Activated naive CD4-positive, alpha-beta T cell treated with anti-CD3 and anti-CD28 coated beads, Interleukin-2, amount 50 U/mL, for 72 hours (primary cell): ENCODE results near the gene RPS19. TPM values are rescaled to one million over a fixed set of nuclear protein-coding genes. Genes with fewer than 3 reads are reported as not detected.
A peak's percentile ranks its signal among the peaks of the same experiment; 100 is the strongest.

ENCODE experiments used
- ATAC-seq, 2 donors: fragments of 150-1000 bp; cut with Tn5 transposase; 2 replicates each; pipeline ENCODE4 v1.10.0; 2021; ENCODE audit warnings: mild to moderate bottlenecking in 2 of 2, moderate library complexity in 2 of 2
- DNase-seq, 2 donors: peaks; one replicate each; pipeline ENCODE4 v3.0.0; 2021 to 2022; ENCODE audit warnings: low spot score in 2 of 2
- H3K27ac Mint-ChIP-seq, 2 donors: one replicate each; pipeline ENCODE4 v1.8.0; 2022; ENCODE audit warnings: mild to moderate bottlenecking in 2 of 2, mixed read lengths in 2 of 2
- H3K36me3 Mint-ChIP-seq, 2 donors: one replicate each; pipeline ENCODE4 v1.8.0; 2022; ENCODE audit warnings: mixed read lengths in 2 of 2
- H3K9me3 Mint-ChIP-seq, 2 donors: one replicate each; pipeline ENCODE4 v1.8.0; 2022; ENCODE audit warnings: mixed read lengths in 2 of 2
- total RNA-seq, 2 donors: library from RNA; stranded (reverse); gene quantifications; one replicate each; pipeline ENCODE4 v1.2.3, GENCODE V29; 2022

RPS19 gene
- total RNA-seq, 2 donors from 2014 or later: 3,521 to 4,779 TPM

GRCh38 chr19:41849067-41849466 is 11.0 kb upstream of the RPS19 start:
- Mint-ChIP-seq H3K27ac (no peak overlapping the region), H3K36me3 (no peaks in the 10 kb centered on the region), H3K9me3 (peaks cover 0 to 3% of the 10 kb centered on the region in 2 donors)
- ATAC-seq (peak in 1 of 2 donors; percentile 29), DNase-seq (no peak)

- Mint-ChIP-seq H3K9me3 (no peaks in the 10 kb centered on the region), H3K27ac (no peak overlapping the region)
Observed at GRCh38 chr19:41850381-41850780, 9.7 kb upstream of the RPS19 start.

DNA sequence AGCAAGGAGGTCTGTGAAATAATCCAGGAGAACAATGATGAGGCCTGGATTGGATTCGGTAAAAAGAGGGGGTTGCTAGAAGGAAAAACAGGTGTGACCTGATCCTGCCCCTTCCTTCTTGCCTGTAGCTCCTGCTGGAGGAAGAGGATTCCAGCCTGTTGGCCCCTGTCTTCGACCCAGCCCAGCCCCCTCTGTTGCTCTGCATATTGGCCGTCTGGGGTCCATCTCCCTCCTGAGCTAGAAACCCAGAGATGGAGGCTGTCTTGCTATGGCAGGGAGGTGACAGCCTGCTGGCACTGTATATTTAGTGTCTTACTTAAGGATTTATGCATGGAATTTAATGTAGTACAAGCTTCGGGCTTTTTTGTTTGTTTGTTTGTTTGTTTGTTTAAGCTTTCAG is 8.6 kb upstream of the RPS19 start:
- ATAC-seq (no peak), DNase-seq (no peak)
- no peak overlapping the region for H3K27ac Mint-ChIP-seq
- no peaks in the 10 kb centered on the region for H3K36me3 Mint-ChIP-seq
- H3K9me3 Mint-ChIP-seq: no peaks in the 10 kb centered on the region

More at GRCh38 chr19:41850381-41850780, 9.7 kb upstream of the RPS19 start:
- DNase-seq (no peak), ATAC-seq (no peak)
- no peaks in the 10 kb centered on the region for H3K36me3 Mint-ChIP-seq

DNA sequence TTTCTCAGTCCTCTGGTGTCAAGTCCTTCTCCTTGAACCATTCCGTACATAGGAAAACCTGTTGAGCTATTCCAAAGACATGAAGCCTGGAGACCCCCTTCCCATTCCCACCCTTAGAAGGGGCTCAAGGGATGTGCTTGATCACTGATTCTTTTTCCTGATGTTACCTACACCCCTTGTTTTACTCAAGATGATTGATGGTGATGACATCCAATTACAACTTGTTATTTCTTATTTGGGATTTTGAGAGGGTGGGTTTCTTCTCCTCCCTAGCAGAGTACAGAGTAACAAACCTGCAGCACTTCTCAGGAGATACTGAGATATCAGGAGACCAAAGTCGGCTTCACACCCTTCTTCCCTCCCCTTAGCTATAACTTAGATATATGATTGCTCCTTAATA is 6.7 kb upstream of the RPS19 start:
- Mint-ChIP-seq H3K27ac (no peak overlapping the region), H3K36me3 (no peaks in the 10 kb centered on the region), H3K9me3 (no peaks in the 10 kb centered on the region)
- ATAC-seq: no peak
- DNase-seq: no peak

GRCh38 chr19:41853768-41854167 is 6.3 kb upstream of the RPS19 start:
- Mint-ChIP-seq H3K9me3 (no peaks in the 10 kb centered on the region), H3K27ac (no peak overlapping the region), H3K36me3 (no peaks in the 10 kb centered on the region)
- ATAC-seq: no peak
- no peak for DNase-seq

DNA sequence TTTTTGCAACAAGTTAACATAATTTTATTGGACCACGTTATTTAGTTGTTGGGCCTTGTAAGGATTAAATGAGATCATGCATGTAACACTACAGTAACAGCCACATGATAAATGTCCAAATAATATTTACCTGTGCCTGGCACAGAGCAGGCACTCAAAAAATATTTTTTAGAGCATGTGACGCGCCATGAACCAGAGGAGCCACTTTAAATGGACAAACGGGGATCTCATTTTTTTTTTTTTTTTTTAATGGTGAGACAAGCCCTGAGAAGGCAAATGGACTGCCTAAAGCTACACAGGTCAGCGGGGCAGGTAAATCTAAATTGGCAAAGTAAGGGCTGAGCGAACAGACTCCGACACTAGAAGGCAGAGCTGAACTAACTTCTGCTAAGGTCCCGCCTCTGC is 840 bp upstream of the RPS19 start:
- DNase-seq: no peak
- no peak for ATAC-seq
- Mint-ChIP-seq H3K36me3 (peaks cover 37% of the 10 kb centered on the region in 2 donors), H3K9me3 (no peaks in the 10 kb centered on the region), H3K27ac (peak overlapping the region; percentile 95 to 100)

- ATAC-seq (no peak), DNase-seq (no peak)
- H3K36me3 Mint-ChIP-seq: peaks cover 43 to 47% of the 10 kb centered on the region in 2 donors
- H3K9me3 Mint-ChIP-seq: no peaks in the 10 kb centered on the region
- H3K27ac Mint-ChIP-seq: peak overlapping the region; percentile 95 to 98
Observed at GRCh38 chr19:41860419-41861115, 512 bp downstream of the RPS19 start.

DNA sequence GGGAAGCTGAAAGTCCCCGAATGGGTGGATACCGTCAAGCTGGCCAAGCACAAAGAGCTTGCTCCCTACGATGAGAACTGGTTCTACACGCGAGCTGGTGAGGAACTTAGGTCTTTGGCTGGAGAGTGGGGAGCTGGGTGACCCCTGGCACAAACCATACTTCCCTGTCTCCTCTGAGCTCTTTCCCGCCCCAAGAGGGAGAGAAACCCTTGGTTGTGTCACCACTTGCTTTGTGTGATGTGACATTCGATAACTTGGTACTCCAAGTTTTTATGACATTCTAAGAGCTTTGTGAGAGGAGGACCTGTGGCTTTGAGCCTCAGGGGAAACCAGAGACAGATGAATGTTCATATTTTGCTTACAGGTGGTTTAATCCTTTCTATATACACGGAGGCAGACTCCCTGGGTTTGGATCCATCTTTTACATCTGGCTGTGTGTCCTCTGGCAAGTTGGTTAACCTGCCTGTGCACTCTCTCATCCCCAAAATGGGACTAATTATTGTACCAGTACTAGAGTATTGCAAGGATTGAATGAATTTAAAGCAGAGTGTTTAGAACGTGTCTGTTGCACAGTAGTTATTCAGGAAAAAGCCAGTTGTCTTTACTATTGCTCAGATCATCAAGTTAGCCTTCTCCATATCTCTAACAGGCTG is 1.2 kb downstream of the RPS19 start:
- no peak for ATAC-seq
- H3K36me3 Mint-ChIP-seq: peaks cover 45 to 51% of the 10 kb centered on the region in 2 donors
- no peak for DNase-seq
- no peaks in the 10 kb centered on the region for H3K9me3 Mint-ChIP-seq
- H3K27ac Mint-ChIP-seq: peak overlapping the region; percentile 95 to 98

GRCh38 chr19:41861846-41862245 is 1.8 kb downstream of the RPS19 start:
- DNase-seq (no peak), ATAC-seq (no peak)
- no peaks in the 10 kb centered on the region for H3K9me3 Mint-ChIP-seq

GRCh38 chr19:41862445-41862986 is 2.5 kb downstream of the RPS19 start:
- DNase-seq (no peak), ATAC-seq (no peak)
- Mint-ChIP-seq H3K27ac (peak overlapping the region; percentile 95 to 98), H3K36me3 (peaks cover 49 to 55% of the 10 kb centered on the region in 2 donors), H3K9me3 (no peaks in the 10 kb centered on the region)

More at GRCh38 chr19:41861846-41862245, 1.8 kb downstream of the RPS19 start:
- peaks cover 49 to 55% of the 10 kb centered on the region in 2 donors for H3K36me3 Mint-ChIP-seq
- H3K27ac Mint-ChIP-seq: peak overlapping the region; percentile 95 to 98

GRCh38 chr19:41863209-41863931 is 3.3 kb downstream of the RPS19 start:
- ATAC-seq (no peak), DNase-seq (no peak)
- Mint-ChIP-seq H3K36me3 (peaks cover 57 to 63% of the 10 kb centered on the region in 2 donors), H3K9me3 (no peaks in the 10 kb centered on the region), H3K27ac (peak overlapping the region; percentile 91 to 98)

GRCh38 chr19:41864374-41864773 is 4.3 kb downstream of the RPS19 start:
- Mint-ChIP-seq H3K27ac (peak overlapping the region; percentile 91 to 98), H3K9me3 (no peaks in the 10 kb centered on the region), H3K36me3 (peaks cover 57 to 72% of the 10 kb centered on the region in 2 donors)
- DNase-seq (no peak), ATAC-seq (no peak)

GRCh38 chr19:41866284-41866683 is 6.2 kb downstream of the RPS19 start:
- peak overlapping the region; percentile 79 to 95 for H3K27ac Mint-ChIP-seq
- peak in 1 of 2 donors; percentile 4 for ATAC-seq
- H3K9me3 Mint-ChIP-seq: no peaks in the 10 kb centered on the region
- DNase-seq: no peak
- peaks cover 50 to 73% of the 10 kb centered on the region in 2 donors for H3K36me3 Mint-ChIP-seq

GRCh38 chr19:41868120-41868988 is 8.3 kb downstream of the RPS19 start:
- no peak for ATAC-seq

GRCh38 chr19:41868989-41869300 is 8.9 kb downstream of the RPS19 start:
- Mint-ChIP-seq H3K27ac (peak overlapping the region; percentile 91 to 98), H3K36me3 (peaks cover 23 to 59% of the 10 kb centered on the region in 2 donors)
- no peak for ATAC-seq

More at GRCh38 chr19:41868120-41868988, 8.3 kb downstream of the RPS19 start:
- H3K36me3 Mint-ChIP-seq: peaks cover 29 to 63% of the 10 kb centered on the region in 2 donors
- no peak for DNase-seq
- H3K27ac Mint-ChIP-seq: peak overlapping the region; percentile 91 to 98
- H3K9me3 Mint-ChIP-seq: no peaks in the 10 kb centered on the region

DNA sequence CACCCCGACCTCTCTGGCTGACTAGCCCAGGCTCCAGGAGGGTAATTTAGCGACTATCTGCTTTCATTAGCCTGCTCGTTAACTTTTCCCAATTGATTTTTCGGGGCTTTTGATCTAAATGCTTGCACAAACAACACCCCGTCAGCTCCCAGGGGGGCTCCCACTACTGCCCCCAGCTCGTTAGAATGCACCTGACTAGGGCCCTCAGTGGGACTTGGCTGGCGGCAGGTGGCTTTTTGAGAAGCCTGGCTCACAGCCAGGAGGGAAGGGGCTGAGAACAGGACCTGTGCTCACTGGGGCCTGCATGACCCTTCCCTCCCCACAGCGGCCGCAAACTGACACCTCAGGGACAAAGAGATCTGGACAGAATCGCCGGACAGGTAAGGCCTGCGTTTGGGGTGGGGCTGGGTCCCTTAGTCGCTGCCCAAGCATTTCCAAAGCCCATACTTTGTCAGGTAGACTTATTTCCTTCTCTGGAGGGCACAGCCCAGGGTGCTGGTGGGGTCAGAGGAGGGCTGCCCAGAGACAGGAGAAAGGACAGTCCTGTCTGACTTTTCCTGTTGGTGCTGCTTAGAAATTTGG is 9.4 kb downstream of the RPS19 start:
- ATAC-seq (no peak), DNase-seq (no peak)
- Mint-ChIP-seq H3K9me3 (no peaks in the 10 kb centered on the region), H3K27ac (peak overlapping the region; percentile 90 to 91), H3K36me3 (peaks cover 18 to 54% of the 10 kb centered on the region in 2 donors)

More at GRCh38 chr19:41868989-41869300, 8.9 kb downstream of the RPS19 start:
- no peaks in the 10 kb centered on the region for H3K9me3 Mint-ChIP-seq
- no peak for DNase-seq
